Stomach (tissue), 4 donors: ENCODE results near the gene IL17A.

Experiments
- EP300 ChIP-seq: sonication (generic); formaldehyde crosslinking; IDR thresholded peaks from one replicate; pipeline ENCODE4 v1.6.1; 2017; ENCODE audit warnings: antibody characterized with exemption
- POLR2A ChIP-seq, 4 donors: fragments of 450-650 bp; IDR thresholded peaks; one replicate each; pipeline ENCODE4 v1.6.1; 2016; ENCODE audit warnings: antibody characterized with exemption in 4 of 4, control low read depth in 2 of 4, mild to moderate bottlenecking in 1 of 4, moderate library complexity in 1 of 4
- TF ChIP-seq, protein P1 (sequence below), 7 experiments: fragments of 450-650 bp in 4 of 7; fragments of 200-600 bp in 3 of 7; sonication (generic) in 3 of 7; IDR thresholded peaks; one replicate each; pipeline ENCODE4 v1.5.1; 2016 to 2019; ENCODE audit warnings: antibody characterized with exemption in 7 of 7, control low read depth in 2 of 7, mild to moderate bottlenecking in 1 of 7

DNA sequence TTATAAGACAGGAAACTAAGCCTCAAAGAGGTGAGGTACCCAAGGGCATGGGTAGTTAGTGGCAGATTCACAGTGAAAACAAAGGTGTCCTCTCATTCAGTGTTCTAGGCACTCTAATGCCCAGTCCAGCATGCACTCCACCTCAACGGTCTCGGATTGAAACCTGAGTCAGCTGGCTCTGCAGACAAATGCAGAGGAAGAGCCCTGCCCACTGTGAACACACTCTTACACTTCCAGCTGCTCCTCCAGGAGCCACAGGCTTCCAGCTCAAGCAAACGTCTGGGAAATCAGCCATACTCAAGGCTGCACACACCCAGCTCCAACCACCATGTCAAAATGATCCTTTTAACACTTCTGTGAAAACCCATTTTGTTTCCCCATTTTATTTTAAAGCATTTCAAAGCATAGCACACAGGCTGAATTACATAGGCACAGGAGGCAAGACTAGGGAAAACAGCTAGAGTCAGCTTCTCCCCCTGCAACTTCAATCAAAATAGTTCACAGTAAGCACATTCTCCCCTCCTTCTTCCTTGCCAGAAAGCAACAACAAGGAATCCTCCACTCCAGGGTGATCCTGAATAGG is 3.0 kb upstream of the IL17A start:
- TF ChIP-seq POLR2A (IDR thresholded peaks at IDR 0.05) (no peak), EP300 (no peak)
- TF ChIP-seq, protein P1, sequence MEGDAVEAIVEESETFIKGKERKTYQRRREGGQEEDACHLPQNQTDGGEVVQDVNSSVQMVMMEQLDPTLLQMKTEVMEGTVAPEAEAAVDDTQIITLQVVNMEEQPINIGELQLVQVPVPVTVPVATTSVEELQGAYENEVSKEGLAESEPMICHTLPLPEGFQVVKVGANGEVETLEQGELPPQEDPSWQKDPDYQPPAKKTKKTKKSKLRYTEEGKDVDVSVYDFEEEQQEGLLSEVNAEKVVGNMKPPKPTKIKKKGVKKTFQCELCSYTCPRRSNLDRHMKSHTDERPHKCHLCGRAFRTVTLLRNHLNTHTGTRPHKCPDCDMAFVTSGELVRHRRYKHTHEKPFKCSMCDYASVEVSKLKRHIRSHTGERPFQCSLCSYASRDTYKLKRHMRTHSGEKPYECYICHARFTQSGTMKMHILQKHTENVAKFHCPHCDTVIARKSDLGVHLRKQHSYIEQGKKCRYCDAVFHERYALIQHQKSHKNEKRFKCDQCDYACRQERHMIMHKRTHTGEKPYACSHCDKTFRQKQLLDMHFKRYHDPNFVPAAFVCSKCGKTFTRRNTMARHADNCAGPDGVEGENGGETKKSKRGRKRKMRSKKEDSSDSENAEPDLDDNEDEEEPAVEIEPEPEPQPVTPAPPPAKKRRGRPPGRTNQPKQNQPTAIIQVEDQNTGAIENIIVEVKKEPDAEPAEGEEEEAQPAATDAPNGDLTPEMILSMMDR (IDR thresholded peaks at IDR 0.05): no peak
